T-helper 1 cell treated with Interleukin-12 subunit alpha and Interleukin-12 subunit beta and Interleukin-4 antibody, amounts not matched to agents 30 μg/mL and 1 μg/mL, for 36 hours (primary cell): ENCODE results near the gene GALNT10.
A peak's percentile ranks its signal among the peaks of the same experiment; 100 is the strongest.

Experiments
- H3K27ac Mint-ChIP-seq: one replicate; pipeline ENCODE4 v1.8.0; 2021; ENCODE audit warnings: mild to moderate bottlenecking, mixed read lengths
- H3K27me3 Mint-ChIP-seq: one replicate; pipeline ENCODE4 v1.8.0; 2021; ENCODE audit warnings: low read depth, mixed read lengths
- H3K36me3 Mint-ChIP-seq: one replicate; pipeline ENCODE4 v1.8.0; 2021; ENCODE audit warnings: low read depth, mixed read lengths
- H3K4me1 Mint-ChIP-seq: one replicate; pipeline ENCODE4 v1.8.0; 2021; ENCODE audit warnings: low read depth, mixed read lengths
- H3K4me3 Mint-ChIP-seq: one replicate; pipeline ENCODE4 v1.8.0; 2021; ENCODE audit warnings: mild to moderate bottlenecking, moderate library complexity, mixed read lengths
- H3K9me3 Mint-ChIP-seq: one replicate; pipeline ENCODE4 v1.8.0; 2021; ENCODE audit warnings: mixed read lengths

GALNT10 gene

GRCh38 chr5:154419236-154419635 is 228.7 kb downstream of the GALNT10 start:
- Mint-ChIP-seq H3K4me1 (no peaks in the 10 kb centered on the region), H3K27ac (no peak overlapping the region), H3K27me3 (no peaks in the 10 kb centered on the region), H3K9me3 (no peaks in the 10 kb centered on the region), H3K4me3 (no peak overlapping the region), H3K36me3 (peaks cover 44% of the 10 kb centered on the region)

- Mint-ChIP-seq H3K4me3 (no peak overlapping the region), H3K36me3 (peaks cover 39% of the 10 kb centered on the region), H3K27ac (no peak overlapping the region), H3K27me3 (no peaks in the 10 kb centered on the region), H3K9me3 (peaks cover under 1% of the 10 kb centered on the region), H3K4me1 (no peaks in the 10 kb centered on the region)
These were observed 231.3 kb downstream of the GALNT10 start for GRCh38 chr5:154421868-154422267.

- peaks cover 3% of the 10 kb centered on the region for H3K4me1 Mint-ChIP-seq
- H3K4me3 Mint-ChIP-seq = no peak overlapping the region
- H3K27ac Mint-ChIP-seq = no peak overlapping the region
- H3K27me3 Mint-ChIP-seq = no peaks in the 10 kb centered on the region
- H3K36me3 Mint-ChIP-seq = peaks cover 42% of the 10 kb centered on the region
- peaks cover 4% of the 10 kb centered on the region for H3K9me3 Mint-ChIP-seq
These were observed 231.8 kb downstream of the GALNT10 start for GRCh38 chr5:154422298-154422697.

GRCh38 chr5:154428208-154428607 is 237.7 kb downstream of the GALNT10 start:
- Mint-ChIP-seq H3K36me3 (peaks cover 20% of the 10 kb centered on the region), H3K9me3 (peaks cover 6% of the 10 kb centered on the region), H3K4me1 (peaks cover 8% of the 10 kb centered on the region), H3K4me3 (no peak overlapping the region), H3K27me3 (no peaks in the 10 kb centered on the region), H3K27ac (no peak overlapping the region)

- H3K9me3 Mint-ChIP-seq = peaks cover 6% of the 10 kb centered on the region
- H3K27ac Mint-ChIP-seq = no peak overlapping the region
- peaks cover 22% of the 10 kb centered on the region for H3K36me3 Mint-ChIP-seq
- H3K27me3 Mint-ChIP-seq = no peaks in the 10 kb centered on the region
- peaks cover 8% of the 10 kb centered on the region for H3K4me1 Mint-ChIP-seq
- no peak overlapping the region for H3K4me3 Mint-ChIP-seq
These were observed 238.8 kb downstream of the GALNT10 start for GRCh38 chr5:154429341-154429740.

GRCh38 chr5:154430466-154430865 is 239.9 kb downstream of the GALNT10 start:
- H3K4me1 Mint-ChIP-seq = peaks cover 8% of the 10 kb centered on the region
- H3K4me3 Mint-ChIP-seq = no peak overlapping the region
- no peak overlapping the region for H3K27ac Mint-ChIP-seq
- peaks cover 6% of the 10 kb centered on the region for H3K9me3 Mint-ChIP-seq
- peaks cover 27% of the 10 kb centered on the region for H3K36me3 Mint-ChIP-seq
- no peaks in the 10 kb centered on the region for H3K27me3 Mint-ChIP-seq

- H3K27me3 Mint-ChIP-seq = no peaks in the 10 kb centered on the region
- H3K4me3 Mint-ChIP-seq = no peak overlapping the region
- peaks cover 32% of the 10 kb centered on the region for H3K36me3 Mint-ChIP-seq
- peaks cover 8% of the 10 kb centered on the region for H3K4me1 Mint-ChIP-seq
- peaks cover 6% of the 10 kb centered on the region for H3K9me3 Mint-ChIP-seq
- no peak overlapping the region for H3K27ac Mint-ChIP-seq
These were observed 240.6 kb downstream of the GALNT10 start for GRCh38 chr5:154430961-154431630.

GRCh38 chr5:154435226-154435625 is 244.7 kb downstream of the GALNT10 start:
- Mint-ChIP-seq H3K27ac (no peak overlapping the region), H3K36me3 (peaks cover 44% of the 10 kb centered on the region), H3K4me3 (no peak overlapping the region), H3K4me1 (peaks cover 5% of the 10 kb centered on the region), H3K27me3 (no peaks in the 10 kb centered on the region), H3K9me3 (no peaks in the 10 kb centered on the region)

GRCh38 chr5:154437281-154437965 is 246.9 kb downstream of the GALNT10 start:
- H3K4me1 Mint-ChIP-seq = peaks cover 8% of the 10 kb centered on the region
- no peak overlapping the region for H3K27ac Mint-ChIP-seq
- peaks cover 60% of the 10 kb centered on the region for H3K36me3 Mint-ChIP-seq
- no peaks in the 10 kb centered on the region for H3K9me3 Mint-ChIP-seq
- no peak overlapping the region for H3K4me3 Mint-ChIP-seq
- no peaks in the 10 kb centered on the region for H3K27me3 Mint-ChIP-seq

GRCh38 chr5:154440540-154440939 is 250.0 kb downstream of the GALNT10 start:
- no peaks in the 10 kb centered on the region for H3K9me3 Mint-ChIP-seq
- H3K4me1 Mint-ChIP-seq = peaks cover 26% of the 10 kb centered on the region
- no peaks in the 10 kb centered on the region for H3K27me3 Mint-ChIP-seq
- H3K27ac Mint-ChIP-seq = no peak overlapping the region
- H3K36me3 Mint-ChIP-seq = peaks cover 57% of the 10 kb centered on the region
- H3K4me3 Mint-ChIP-seq = no peak overlapping the region

GRCh38 chr5:154442801-154443200 is 252.3 kb downstream of the GALNT10 start:
- H3K27ac Mint-ChIP-seq = no peak overlapping the region
- H3K27me3 Mint-ChIP-seq = no peaks in the 10 kb centered on the region
- no peak overlapping the region for H3K4me3 Mint-ChIP-seq
- peaks cover 35% of the 10 kb centered on the region for H3K4me1 Mint-ChIP-seq
- no peaks in the 10 kb centered on the region for H3K9me3 Mint-ChIP-seq
- peaks cover 44% of the 10 kb centered on the region for H3K36me3 Mint-ChIP-seq

- Mint-ChIP-seq H3K4me3 (peak overlapping the region; percentile 100), H3K27ac (peak overlapping the region; percentile 94), H3K9me3 (no peaks in the 10 kb centered on the region), H3K27me3 (no peaks in the 10 kb centered on the region), H3K36me3 (peaks cover 32% of the 10 kb centered on the region), H3K4me1 (peaks cover 50% of the 10 kb centered on the region)
These were observed 254.3 kb downstream of the GALNT10 start for GRCh38 chr5:154444556-154445421.

GRCh38 chr5:154445422-154446194 is 255.1 kb downstream of the GALNT10 start, which contains the start of gene SAP30L:
TSS of gene SAP30L (plus strand) at chr5:154445997. CDS start at chr5:154446605, 608 bp downstream.
- peak within 1 kb of the TSS; percentile 100 for H3K4me3 Mint-ChIP-seq
- no peaks in the 10 kb centered on the region for H3K27me3 Mint-ChIP-seq
- H3K4me1 Mint-ChIP-seq = peaks cover 57% of the 10 kb centered on the region
- H3K36me3 Mint-ChIP-seq = peaks cover 33% of the 10 kb centered on the region
- H3K9me3 Mint-ChIP-seq = no peaks in the 10 kb centered on the region
- H3K27ac Mint-ChIP-seq = peak within 1 kb of the TSS; percentile 94
